ENCODE measurements around the gene TENM3. TPM values are rescaled to one million over a fixed set of nuclear protein-coding genes. Genes with fewer than 3 reads are reported as not detected.

TENM3 gene
- total and polyA plus RNA-seq, 2 donors (not counting 3 experiments of a cell fraction or from before 2014, with no cell fraction given): 3.2 to 6.2 TPM

GRCh38 chr4:182628544-182628943 is 385.3 kb downstream of the TENM3 start:
- POLR2A ChIA-PET: no interaction called here
- BruUV-seq (replicated peaks): no TSS peak
- H3K27me3 ChIP-seq (ENCODE audit: control insufficient read depth in 2 of 2, insufficient read depth in 2 of 2, low read length in 2 of 2): no peaks in the 10 kb centered on the region

More at GRCh38 chr4:182628544-182628943, 385.3 kb downstream of the TENM3 start:
- dilution Hi-C loops (cut with MboI; ENCODE audit: extremely low pct_ligation_motif_present, low sequenced_read_pairs) (no loop called here), intact Hi-C loops (cut with micrococcal nuclease) (no loop called here)
- H2AFZ ChIP-seq (ENCODE audit: low read depth, low read length): no peak overlapping the region
- no peak overlapping the region for H3K27ac ChIP-seq (ENCODE audit: insufficient read depth, low read depth, low read length)
- no peak overlapping the region for H3K4me2 ChIP-seq (ENCODE audit: insufficient read depth, low read length)
- H3K9me3 ChIP-seq (replicated peaks; ENCODE audit: control insufficient read depth, insufficient read depth, low read length): no peaks in the 10 kb centered on the region
- no peaks in the 10 kb centered on the region for H3K4me1 ChIP-seq (ENCODE audit: control insufficient read depth, extremely low read depth, insufficient read depth, low read length)
- CTCF ChIA-PET: interaction anchor here (1.0 to 1.1 kb wide), 2 partner anchors 14 to 15 kb away, joined by 3 read pairs; no protein-coding TSS in a partner anchor
- no peaks in the 10 kb centered on the region for H3K9me1 ChIP-seq (replicated peaks; ENCODE audit: control insufficient read depth, extremely low read depth, insufficient read depth, low read length)
- no peak overlapping the region for H3K4me3 ChIP-seq (replicated peaks in 1 of 3; ENCODE audit: insufficient read depth in 1 of 3, low read depth in 1 of 3, low read length in 3 of 3)
- no peak for DNase-seq (ENCODE audit: low read depth, low spot score)
- no peaks in the 10 kb centered on the region for H4K20me1 ChIP-seq (replicated peaks; ENCODE audit: control insufficient read depth, extremely low read depth, insufficient read depth, low read length)
- H3K36me3 ChIP-seq (ENCODE audit: control insufficient read depth in 2 of 2, extremely low read depth in 1 of 2, insufficient read depth in 2 of 2, low read length in 2 of 2): no peaks in the 10 kb centered on the region
- H3K9ac ChIP-seq (replicated peaks; ENCODE audit: extremely low read depth, insufficient read depth, low read length): no peak overlapping the region
- FAIRE-seq: no peak
- TF ChIP-seq GATA2 (IDR thresholded peaks at IDR 0.05; ENCODE audit: insufficient read depth, insufficient read length, low read depth, low read length) (no peak), FOS (IDR thresholded peaks at IDR 0.05; ENCODE audit: borderline replicate concordance, insufficient read depth, low read length) (no peak), POLR2AphosphoS5 (IDR thresholded peaks at IDR 0.05; ENCODE audit: insufficient read depth, low read depth, low read length) (no peak), EZH2 (IDR thresholded peaks at IDR 0.05; ENCODE audit: borderline replicate concordance, low read depth, low read length, severe bottlenecking) (no peak), JUN (IDR thresholded peaks at IDR 0.05; ENCODE audit: borderline replicate concordance, insufficient read depth, insufficient read length, low read depth) (no peak), MYC (IDR thresholded peaks at IDR 0.05; ENCODE audit: low read depth, low read length) (no peak), CTCF (IDR thresholded peaks at IDR 0.05; ENCODE audit: extremely low read depth in 1 of 2, insufficient read depth in 1 of 2, low read depth in 1 of 2, low read length in 2 of 2) (no peak), MAX (IDR thresholded peaks at IDR 0.05; ENCODE audit: insufficient read depth, insufficient read length) (no peak), POLR2A (IDR thresholded peaks at IDR 0.05; ENCODE audit: low read depth, low read length) (no peak)
- no peaks in the 10 kb centered on the region for H3K79me2 ChIP-seq (ENCODE audit: control insufficient read depth, insufficient read depth, low read length)
